IPS-15b (cell line): ENCODE results near the gene CAMK2A.
"Not testable (repeated sequence)": the region's sequence is repeated elsewhere in the genome, so short reads cannot be mapped to it uniquely, and the experiment has no call there.

Source experiments
- H3K27me3 ChIP-seq: one replicate; pipeline ENCODE4 v1.6.1; 2013; ENCODE audit warnings: low read length; ENCODE audit not compliant: control insufficient read depth, insufficient read depth
- H3K36me3 ChIP-seq: one replicate; pipeline ENCODE4 v1.6.1; 2013; ENCODE audit warnings: low read length; ENCODE audit not compliant: control insufficient read depth, insufficient read depth
- H3K4me1 ChIP-seq: one replicate; pipeline ENCODE4 v1.6.1; 2013; ENCODE audit warnings: mild to moderate bottlenecking, low read length; ENCODE audit not compliant: control insufficient read depth, insufficient read depth
- H3K4me3 ChIP-seq: one replicate; pipeline ENCODE4 v1.5.1; 2013; ENCODE audit warnings: low read depth, low read length
- H3K9ac ChIP-seq: one replicate; pipeline ENCODE4 v1.6.1; 2013; ENCODE audit warnings: low read depth, mild to moderate bottlenecking, low read length
- H3K9me3 ChIP-seq: one replicate; pipeline ENCODE4 v1.6.1; 2013; ENCODE audit warnings: mild to moderate bottlenecking, low read length; ENCODE audit not compliant: control insufficient read depth, insufficient read depth

Gene CAMK2A

DNA sequence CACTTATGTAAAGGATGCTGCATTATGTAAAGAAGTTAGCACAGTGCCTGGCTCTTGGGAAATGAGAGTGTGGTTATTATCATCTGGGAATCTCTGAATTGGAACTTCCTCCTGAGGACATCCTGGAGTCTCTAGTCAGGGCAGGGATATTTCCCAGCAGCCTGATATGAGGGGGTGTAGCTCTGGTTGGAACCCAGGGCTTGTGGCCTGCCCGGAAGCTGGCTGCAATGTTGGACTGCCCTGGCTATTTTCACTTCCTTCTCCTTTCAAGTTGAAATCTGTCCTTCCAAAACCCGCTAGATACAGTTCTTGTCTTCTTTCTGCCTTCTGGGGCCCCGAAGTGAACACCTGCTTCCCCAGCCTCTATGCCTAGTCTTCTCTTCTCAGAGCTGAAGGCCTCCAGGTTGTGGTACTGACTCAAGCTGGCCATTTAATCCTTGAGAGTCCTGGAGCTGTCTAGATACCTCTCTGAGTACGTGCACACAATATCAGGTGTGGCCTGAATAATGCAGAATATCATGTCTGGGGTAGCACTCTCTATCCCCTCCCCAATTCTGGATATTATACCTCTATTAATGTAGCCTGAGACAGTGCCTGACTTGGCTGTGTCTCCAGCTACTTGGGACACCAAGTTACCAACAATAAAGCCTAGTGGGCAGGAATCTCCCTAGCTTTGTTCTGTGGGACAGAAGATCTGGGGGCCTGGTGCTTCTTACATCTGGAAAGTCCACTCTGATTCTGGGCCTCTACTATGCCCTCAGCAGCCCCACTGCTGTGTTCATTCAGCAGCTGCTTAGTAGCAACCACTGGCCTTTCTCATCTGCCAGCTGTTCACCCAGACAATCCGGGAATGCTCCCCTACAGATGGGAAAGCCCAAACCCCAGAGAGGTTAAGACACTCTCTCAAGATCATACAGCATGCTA lies 54.7 kb downstream of the CAMK2A start:
- Histone ChIP-seq H3K4me3 (no peak overlapping the region), H3K9ac (no peak overlapping the region), H3K4me1 (no peaks in the 10 kb centered on the region), H3K36me3 (no peaks in the 10 kb centered on the region), H3K27me3 (no peaks in the 10 kb centered on the region), H3K9me3 (no peaks in the 10 kb centered on the region)

DNA sequence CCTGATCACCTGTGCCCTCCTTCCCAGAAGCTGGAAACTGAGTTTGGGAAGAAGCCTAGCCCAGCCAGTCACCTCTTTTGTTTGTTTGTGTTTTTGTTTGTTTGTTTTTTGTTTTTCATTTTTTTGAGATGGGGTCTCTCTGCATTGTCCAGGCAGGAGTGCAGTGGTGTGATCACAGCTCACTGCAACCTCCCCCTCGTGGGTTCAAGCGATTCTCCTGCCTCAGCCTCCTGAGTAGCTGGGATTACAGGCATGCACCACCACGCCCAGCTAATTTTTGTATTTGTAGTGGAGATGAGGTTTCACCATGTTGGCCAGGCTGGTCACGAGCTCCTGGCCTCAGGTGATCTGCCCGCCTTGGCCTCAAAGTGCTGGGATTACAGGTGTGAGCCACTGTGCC lies 55.9 kb downstream of the CAMK2A start:
- not testable (repeated sequence) for H3K36me3 ChIP-seq, H3K9ac ChIP-seq, H3K4me3 ChIP-seq, H3K4me1 ChIP-seq, H3K27me3 ChIP-seq, H3K9me3 ChIP-seq

DNA sequence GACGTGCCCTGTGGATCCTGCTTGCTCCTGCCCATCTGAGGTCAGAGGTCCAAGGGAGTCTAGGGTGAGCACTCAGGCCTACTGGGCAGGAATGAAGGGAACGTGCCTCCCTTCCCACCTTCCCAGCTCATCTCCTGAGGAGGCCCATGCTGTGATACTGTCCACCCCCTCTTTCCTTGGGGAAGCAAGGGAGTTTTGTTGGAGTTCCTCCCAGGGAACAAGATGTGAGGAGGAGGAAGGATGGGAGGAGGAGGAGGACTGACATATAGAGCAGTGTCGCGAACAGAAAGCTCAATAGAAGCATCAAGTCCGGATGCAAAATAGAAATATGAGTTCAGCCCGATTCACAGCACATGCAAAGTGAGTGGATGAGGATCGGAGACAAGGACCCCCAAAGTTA lies 58.7 kb downstream of the CAMK2A start:
- no peaks in the 10 kb centered on the region for H3K36me3 ChIP-seq
- H3K9me3 ChIP-seq: no peaks in the 10 kb centered on the region
- H3K9ac ChIP-seq: no peak overlapping the region
- H3K27me3 ChIP-seq: no peaks in the 10 kb centered on the region
- H3K4me3 ChIP-seq: no peak overlapping the region
- no peaks in the 10 kb centered on the region for H3K4me1 ChIP-seq

DNA sequence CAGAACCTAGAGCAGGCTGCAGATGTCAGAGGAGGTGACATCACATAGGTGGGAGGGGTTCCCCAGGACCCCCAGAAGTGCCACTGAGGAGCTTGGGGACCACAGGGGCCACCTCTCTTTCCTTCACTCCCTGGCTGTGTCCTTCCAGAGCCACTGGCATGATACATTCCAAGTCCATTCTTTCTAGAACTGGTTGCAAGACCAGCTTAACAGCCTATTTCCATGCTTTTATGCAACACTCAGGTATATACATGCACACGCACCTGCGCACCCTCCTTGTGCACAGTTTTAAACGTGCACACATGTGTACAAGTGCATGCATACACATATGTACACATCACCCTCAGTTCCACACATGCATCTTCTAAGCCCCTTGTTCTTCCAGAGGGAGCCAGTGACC lies 60.0 kb downstream of the CAMK2A start:
- Histone ChIP-seq H3K9ac (no peak overlapping the region), H3K27me3 (no peaks in the 10 kb centered on the region), H3K4me3 (no peak overlapping the region), H3K4me1 (no peaks in the 10 kb centered on the region), H3K9me3 (no peaks in the 10 kb centered on the region), H3K36me3 (no peaks in the 10 kb centered on the region)

DNA sequence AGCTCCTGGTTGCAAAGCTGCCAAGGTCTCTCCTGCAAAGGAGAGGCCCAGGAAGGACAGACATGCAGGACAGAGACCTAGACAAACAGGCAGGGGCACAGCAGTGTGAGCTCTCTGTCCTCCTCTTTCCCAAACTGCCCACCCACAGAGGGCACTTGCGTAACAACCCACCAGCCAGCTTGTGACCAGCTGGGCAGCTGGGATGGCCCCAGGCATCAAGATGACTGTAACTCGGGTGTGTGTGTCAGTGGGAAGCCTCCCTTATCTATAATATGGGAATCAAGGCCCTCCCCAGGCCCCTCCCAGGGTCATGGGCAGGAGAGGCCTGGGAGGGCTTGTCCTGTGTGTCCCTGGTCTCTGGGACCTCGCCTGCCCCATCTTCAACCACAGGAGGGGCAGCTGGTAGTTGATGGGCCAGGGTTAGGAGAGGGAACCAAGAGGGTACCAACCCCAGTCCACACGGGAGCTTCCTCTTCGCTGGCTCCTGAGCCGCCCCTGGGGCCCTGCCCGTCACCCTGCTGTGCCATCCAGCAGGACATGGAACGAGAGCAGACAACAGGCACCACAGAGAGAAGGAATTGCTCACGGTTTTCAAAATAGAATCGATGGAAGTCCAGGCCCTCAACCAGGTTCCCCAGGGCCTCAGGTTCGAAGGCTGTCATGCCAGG lies 61.8 kb downstream of the CAMK2A start:
- no peaks in the 10 kb centered on the region for H3K36me3 ChIP-seq
- H3K4me3 ChIP-seq: no peak overlapping the region
- no peak overlapping the region for H3K9ac ChIP-seq
- no peaks in the 10 kb centered on the region for H3K27me3 ChIP-seq
- no peaks in the 10 kb centered on the region for H3K4me1 ChIP-seq
- H3K9me3 ChIP-seq: no peaks in the 10 kb centered on the region

DNA sequence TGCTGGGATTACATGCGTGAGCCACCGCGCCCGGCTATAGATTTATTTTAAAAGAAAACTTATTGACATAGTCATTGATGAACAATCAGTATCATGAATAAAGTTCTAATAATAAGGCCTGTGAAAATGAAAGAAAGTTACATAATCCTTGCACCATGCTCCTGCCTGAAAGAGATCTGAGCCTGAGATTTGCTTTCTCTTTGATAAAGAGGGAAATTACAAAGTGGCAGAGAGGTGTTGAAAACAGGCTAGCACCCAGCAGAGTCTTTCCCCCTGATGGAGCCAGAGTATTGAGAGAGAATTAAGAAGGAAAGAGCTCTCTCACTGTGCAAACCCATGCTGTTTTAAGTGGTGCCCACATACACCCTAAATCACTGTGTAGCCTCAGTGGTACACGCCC lies 62.5 kb downstream of the CAMK2A start:
- no peak overlapping the region for H3K4me3 ChIP-seq
- no peak overlapping the region for H3K9ac ChIP-seq
- H3K36me3 ChIP-seq: no peaks in the 10 kb centered on the region
- H3K27me3 ChIP-seq: no peaks in the 10 kb centered on the region
- H3K9me3 ChIP-seq: no peaks in the 10 kb centered on the region
- no peaks in the 10 kb centered on the region for H3K4me1 ChIP-seq

DNA sequence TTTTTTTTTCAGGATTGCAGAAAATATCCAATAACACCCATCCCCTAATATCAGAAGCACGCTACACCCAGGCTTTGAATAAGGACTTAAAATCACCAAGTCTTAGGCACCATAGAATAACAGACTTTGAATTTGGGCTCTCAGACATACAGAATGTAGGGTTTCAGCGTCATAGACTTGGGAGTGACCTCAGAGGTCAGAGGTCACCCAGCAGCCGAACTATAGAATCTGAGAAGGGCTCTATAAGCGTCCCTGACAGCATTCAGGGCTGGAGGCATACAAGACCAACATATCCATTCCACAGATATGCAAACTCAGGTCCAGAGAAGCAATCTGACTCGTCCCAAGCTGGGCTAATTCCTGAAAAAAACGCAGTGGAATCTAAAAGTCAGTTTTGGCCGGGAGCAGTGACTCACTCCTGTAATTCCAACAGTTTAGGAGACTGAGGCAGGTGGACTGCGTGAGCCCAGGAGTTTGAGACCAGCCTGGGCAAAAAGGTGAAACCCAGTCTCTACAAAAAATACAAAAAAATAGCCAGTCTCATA lies 65.0 kb downstream of the CAMK2A start:
- Histone ChIP-seq H3K27me3 (no peaks in the 10 kb centered on the region), H3K4me1 (peaks cover 4% of the 10 kb centered on the region), H3K36me3 (no peaks in the 10 kb centered on the region), H3K9me3 (no peaks in the 10 kb centered on the region), H3K9ac (no peak overlapping the region), H3K4me3 (no peak overlapping the region)

DNA sequence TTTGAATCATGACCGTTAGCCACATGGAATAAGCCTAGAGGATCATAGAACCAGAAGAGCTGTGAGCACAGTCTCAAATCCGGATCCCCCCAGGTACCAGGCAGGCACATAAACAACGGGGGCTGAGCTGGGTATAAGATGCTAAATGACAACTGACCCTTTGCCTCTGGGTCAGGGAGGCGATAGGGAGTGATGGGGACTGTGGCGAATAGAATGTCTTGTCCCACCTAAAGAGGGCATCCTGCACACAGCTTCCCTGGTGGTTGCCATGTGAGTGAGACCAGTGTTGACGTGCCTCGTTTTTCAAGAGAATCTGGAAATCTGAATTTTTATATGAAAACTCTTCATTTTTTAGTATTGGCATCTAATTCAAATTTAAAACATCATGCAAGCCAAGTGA lies 66.1 kb downstream of the CAMK2A start:
- no peak overlapping the region for H3K9ac ChIP-seq
- H3K9me3 ChIP-seq: no peaks in the 10 kb centered on the region
- H3K4me1 ChIP-seq: peaks cover 4% of the 10 kb centered on the region
- H3K4me3 ChIP-seq: no peak overlapping the region
- H3K36me3 ChIP-seq: no peaks in the 10 kb centered on the region
- no peaks in the 10 kb centered on the region for H3K27me3 ChIP-seq

- H3K4me1 ChIP-seq: peaks cover 4% of the 10 kb centered on the region
- no peak overlapping the region for H3K4me3 ChIP-seq
- H3K9me3 ChIP-seq: no peaks in the 10 kb centered on the region
- no peak overlapping the region for H3K9ac ChIP-seq
- H3K27me3 ChIP-seq: peaks cover 2% of the 10 kb centered on the region
- no peaks in the 10 kb centered on the region for H3K36me3 ChIP-seq
These were observed 66.7 kb downstream of the CAMK2A start for GRCh38 chr5:150222906-150223305.

DNA sequence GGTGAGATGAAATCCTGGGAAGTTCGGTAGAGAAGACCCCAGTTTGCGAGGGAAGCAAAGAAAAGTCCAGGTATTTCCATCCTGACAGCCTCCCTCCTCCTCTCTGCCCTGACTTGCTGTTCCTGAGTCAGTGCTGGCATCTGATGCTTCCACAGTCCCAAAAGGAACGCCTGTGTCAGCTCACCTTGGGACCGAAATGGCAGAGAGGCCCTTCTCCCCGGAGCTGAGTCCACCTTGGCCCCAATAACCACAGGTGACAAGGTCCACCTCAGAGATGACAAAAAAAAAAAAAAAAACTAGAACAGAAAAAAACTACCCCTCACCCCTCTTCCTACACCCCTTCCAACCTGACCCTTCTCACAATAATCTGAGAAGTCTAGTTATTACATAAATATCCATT lies 68.1 kb downstream of the CAMK2A start:
- Histone ChIP-seq H3K9me3 (no peaks in the 10 kb centered on the region), H3K4me3 (no peak overlapping the region), H3K36me3 (no peaks in the 10 kb centered on the region), H3K4me1 (peaks cover 4% of the 10 kb centered on the region), H3K27me3 (peaks cover 10% of the 10 kb centered on the region), H3K9ac (no peak overlapping the region)

- no peak overlapping the region for H3K9ac ChIP-seq
- peaks cover 4% of the 10 kb centered on the region for H3K4me1 ChIP-seq
- H3K4me3 ChIP-seq: no peak overlapping the region
- H3K36me3 ChIP-seq: no peaks in the 10 kb centered on the region
- H3K27me3 ChIP-seq: peaks cover 10% of the 10 kb centered on the region
- no peaks in the 10 kb centered on the region for H3K9me3 ChIP-seq
These were observed 69.7 kb downstream of the CAMK2A start for GRCh38 chr5:150219861-150220260.

- no peak overlapping the region for H3K4me3 ChIP-seq
- H3K4me1 ChIP-seq: peaks cover 4% of the 10 kb centered on the region
- no peaks in the 10 kb centered on the region for H3K9me3 ChIP-seq
- peaks cover 10% of the 10 kb centered on the region for H3K27me3 ChIP-seq
- no peak overlapping the region for H3K9ac ChIP-seq
- H3K36me3 ChIP-seq: no peaks in the 10 kb centered on the region
These were observed 70.4 kb downstream of the CAMK2A start for GRCh38 chr5:150219142-150219541.
